Nephron (organoid): ENCODE measurements around the gene SUN1.

ENCODE experiments used
- H3K27ac Mint-ChIP-seq, 3 experiments: 2 replicates each; pipeline ENCODE4 v1.8.0; 2020; ENCODE audit warnings: mixed read lengths in 3 of 3, mild to moderate bottlenecking in 2 of 3, moderate library complexity in 1 of 3
- H3K27me3 Mint-ChIP-seq: 2 replicates; pipeline ENCODE4 v1.8.0; 2021; ENCODE audit warnings: low read depth, mild to moderate bottlenecking, moderate library complexity, mixed read lengths
- H3K36me3 Mint-ChIP-seq: 2 replicates; pipeline ENCODE4 v1.8.0; 2020; ENCODE audit warnings: low read depth, mixed read lengths
- H3K4me1 Mint-ChIP-seq: 2 replicates; pipeline ENCODE4 v1.8.0; 2020; ENCODE audit warnings: mixed read lengths
- H3K4me3 Mint-ChIP-seq, 3 experiments: 2 replicates each; pipeline ENCODE4 v1.8.0; 2020; ENCODE audit warnings: mild to moderate bottlenecking in 3 of 3, mixed read lengths in 3 of 3, moderate library complexity in 2 of 3
- H3K9me3 Mint-ChIP-seq: 2 replicates; pipeline ENCODE4 v1.8.0; 2020; ENCODE audit warnings: mixed read lengths
- TF ChIP-seq, protein P1 (sequence below), 3 experiments: fragments of 200-600 bp; sonication (generic); IDR thresholded peaks; one replicate each; pipeline ENCODE4 v1.5.0; 2021; ENCODE audit warnings: antibody characterized with exemption in 3 of 3; ENCODE audit not compliant: unreplicated experiment in 3 of 3

SUN1 gene

DNA sequence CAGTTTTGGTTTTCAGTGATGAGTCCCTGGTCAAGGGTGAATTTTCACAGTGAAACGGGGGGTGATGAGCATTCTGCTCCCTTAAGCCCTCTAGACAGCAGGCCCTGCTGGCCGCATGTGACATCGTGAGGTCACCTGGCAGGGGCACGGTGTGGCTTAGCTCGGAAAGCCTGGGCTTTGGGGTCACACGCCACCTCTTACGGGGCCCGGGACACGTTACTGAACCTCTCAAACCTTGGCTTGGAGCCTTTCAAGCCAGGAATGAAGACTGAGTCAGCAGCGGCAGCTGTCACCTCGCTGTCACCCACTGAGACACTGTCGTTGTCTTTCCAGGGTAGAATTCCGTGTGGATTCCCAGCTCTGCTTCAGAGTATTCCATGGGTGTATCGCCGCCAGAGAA is 48.2 kb downstream of the SUN1 start:
- H3K9me3 Mint-ChIP-seq, result no peaks in the 10 kb centered on the region
- H3K36me3 Mint-ChIP-seq, result peaks cover 3% of the 10 kb centered on the region
- H3K4me3 Mint-ChIP-seq, result peak overlapping the region; percentile 25 to 68 (median 33)
- no peaks in the 10 kb centered on the region for H3K27me3 Mint-ChIP-seq
- peaks cover 35% of the 10 kb centered on the region for H3K4me1 Mint-ChIP-seq
- TF ChIP-seq, protein P1, sequence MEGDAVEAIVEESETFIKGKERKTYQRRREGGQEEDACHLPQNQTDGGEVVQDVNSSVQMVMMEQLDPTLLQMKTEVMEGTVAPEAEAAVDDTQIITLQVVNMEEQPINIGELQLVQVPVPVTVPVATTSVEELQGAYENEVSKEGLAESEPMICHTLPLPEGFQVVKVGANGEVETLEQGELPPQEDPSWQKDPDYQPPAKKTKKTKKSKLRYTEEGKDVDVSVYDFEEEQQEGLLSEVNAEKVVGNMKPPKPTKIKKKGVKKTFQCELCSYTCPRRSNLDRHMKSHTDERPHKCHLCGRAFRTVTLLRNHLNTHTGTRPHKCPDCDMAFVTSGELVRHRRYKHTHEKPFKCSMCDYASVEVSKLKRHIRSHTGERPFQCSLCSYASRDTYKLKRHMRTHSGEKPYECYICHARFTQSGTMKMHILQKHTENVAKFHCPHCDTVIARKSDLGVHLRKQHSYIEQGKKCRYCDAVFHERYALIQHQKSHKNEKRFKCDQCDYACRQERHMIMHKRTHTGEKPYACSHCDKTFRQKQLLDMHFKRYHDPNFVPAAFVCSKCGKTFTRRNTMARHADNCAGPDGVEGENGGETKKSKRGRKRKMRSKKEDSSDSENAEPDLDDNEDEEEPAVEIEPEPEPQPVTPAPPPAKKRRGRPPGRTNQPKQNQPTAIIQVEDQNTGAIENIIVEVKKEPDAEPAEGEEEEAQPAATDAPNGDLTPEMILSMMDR (IDR thresholded peaks at IDR 0.05; ENCODE audit: unreplicated experiment in 3 of 3), result no peak
- H3K27ac Mint-ChIP-seq, result peak overlapping the region in 1 of 3 experiments; percentile 14

DNA sequence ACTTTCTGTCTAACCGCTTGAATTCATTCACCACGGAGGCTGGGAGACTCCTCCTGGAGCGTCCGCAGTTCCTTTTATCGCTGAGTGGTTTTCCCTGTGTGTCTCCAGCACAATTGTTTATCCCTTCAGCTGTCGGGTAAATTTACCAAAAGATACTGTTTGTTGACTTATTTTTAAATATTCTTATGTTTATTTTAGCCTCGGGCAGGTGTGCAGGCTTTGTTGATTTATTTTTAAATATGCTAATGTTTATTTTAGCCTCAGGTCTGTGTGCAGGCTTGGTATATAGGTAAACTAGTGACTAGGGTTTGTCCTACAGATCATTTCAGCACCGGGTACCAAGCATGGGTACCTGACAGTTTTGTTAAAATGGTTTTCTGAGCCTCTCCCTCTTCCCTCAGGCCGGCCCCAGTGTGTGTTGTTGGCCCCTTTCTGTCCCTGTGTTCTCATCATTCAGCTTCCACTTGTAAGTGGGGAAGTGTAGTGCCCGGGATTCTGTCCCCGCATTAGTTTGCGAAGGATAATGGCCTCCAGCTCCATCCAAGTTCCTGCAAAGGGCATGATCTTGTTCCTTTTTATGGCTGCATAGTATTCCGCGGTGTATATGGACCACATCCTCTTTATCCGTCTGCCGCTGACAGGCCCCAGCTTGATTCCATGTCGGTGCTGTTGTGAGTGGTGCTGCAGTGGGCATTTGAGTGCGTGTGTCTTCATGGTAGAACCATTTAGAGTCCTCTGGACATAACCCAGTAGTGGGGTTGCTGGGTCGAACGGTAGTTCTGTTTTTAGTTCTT is 49.4 kb downstream of the SUN1 start:
- peak overlapping the region in 1 of 3 experiments; percentile 69 for H3K4me3 Mint-ChIP-seq
- H3K27me3 Mint-ChIP-seq, result no peaks in the 10 kb centered on the region
- H3K4me1 Mint-ChIP-seq, result peaks cover 35% of the 10 kb centered on the region
- no peaks in the 10 kb centered on the region for H3K9me3 Mint-ChIP-seq
- peak overlapping the region in 2 of 3 experiments; percentile 8 to 38 for H3K27ac Mint-ChIP-seq
- TF ChIP-seq, protein P1 (IDR thresholded peaks at IDR 0.05; ENCODE audit: unreplicated experiment in 3 of 3), result no peak
- H3K36me3 Mint-ChIP-seq, result peaks cover 3% of the 10 kb centered on the region

DNA sequence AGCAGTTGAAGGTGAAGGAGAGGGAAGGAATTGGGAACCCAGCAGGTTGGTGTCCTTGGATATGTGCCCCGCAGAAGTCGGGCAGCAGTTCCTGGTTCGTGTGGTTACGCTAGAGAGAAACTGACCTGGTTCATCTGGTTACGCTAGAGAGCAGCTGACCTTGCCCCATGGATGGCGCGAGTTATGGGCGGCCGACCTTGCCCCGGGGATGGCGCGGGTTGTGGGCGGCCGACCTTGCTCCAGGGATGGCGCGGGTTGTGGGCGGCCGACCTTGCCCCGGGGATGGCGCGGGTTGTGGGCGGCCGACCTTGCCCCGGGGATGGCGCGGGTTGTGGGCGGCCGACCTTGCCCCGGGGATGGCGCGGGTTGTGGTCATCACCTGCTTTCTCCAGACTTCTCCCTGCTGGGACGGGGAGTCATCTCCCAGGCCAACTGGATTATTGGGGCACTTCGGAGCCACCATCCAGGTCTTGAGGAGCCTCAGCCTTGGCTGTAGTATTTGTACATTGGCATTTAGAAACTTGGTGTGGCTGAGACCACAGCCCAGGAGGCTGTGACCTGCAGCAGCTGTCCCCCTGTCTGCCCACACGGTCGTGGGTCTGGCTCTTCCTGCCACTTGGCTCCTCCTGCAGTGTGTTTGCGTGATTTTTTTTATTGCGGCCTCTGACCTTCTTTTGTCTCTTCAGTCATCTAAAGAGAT is 50.2 kb downstream of the SUN1 start:
- peak overlapping the region in 1 of 3 experiments; percentile 48 for H3K4me3 Mint-ChIP-seq
- TF ChIP-seq, protein P1 (IDR thresholded peaks at IDR 0.05; ENCODE audit: unreplicated experiment in 3 of 3), result no peak
- H3K4me1 Mint-ChIP-seq, result peaks cover 35% of the 10 kb centered on the region
- no peaks in the 10 kb centered on the region for H3K27me3 Mint-ChIP-seq
- H3K36me3 Mint-ChIP-seq, result peaks cover 3% of the 10 kb centered on the region
- no peaks in the 10 kb centered on the region for H3K9me3 Mint-ChIP-seq
- peak overlapping the region in 1 of 3 experiments; percentile 59 for H3K27ac Mint-ChIP-seq

DNA sequence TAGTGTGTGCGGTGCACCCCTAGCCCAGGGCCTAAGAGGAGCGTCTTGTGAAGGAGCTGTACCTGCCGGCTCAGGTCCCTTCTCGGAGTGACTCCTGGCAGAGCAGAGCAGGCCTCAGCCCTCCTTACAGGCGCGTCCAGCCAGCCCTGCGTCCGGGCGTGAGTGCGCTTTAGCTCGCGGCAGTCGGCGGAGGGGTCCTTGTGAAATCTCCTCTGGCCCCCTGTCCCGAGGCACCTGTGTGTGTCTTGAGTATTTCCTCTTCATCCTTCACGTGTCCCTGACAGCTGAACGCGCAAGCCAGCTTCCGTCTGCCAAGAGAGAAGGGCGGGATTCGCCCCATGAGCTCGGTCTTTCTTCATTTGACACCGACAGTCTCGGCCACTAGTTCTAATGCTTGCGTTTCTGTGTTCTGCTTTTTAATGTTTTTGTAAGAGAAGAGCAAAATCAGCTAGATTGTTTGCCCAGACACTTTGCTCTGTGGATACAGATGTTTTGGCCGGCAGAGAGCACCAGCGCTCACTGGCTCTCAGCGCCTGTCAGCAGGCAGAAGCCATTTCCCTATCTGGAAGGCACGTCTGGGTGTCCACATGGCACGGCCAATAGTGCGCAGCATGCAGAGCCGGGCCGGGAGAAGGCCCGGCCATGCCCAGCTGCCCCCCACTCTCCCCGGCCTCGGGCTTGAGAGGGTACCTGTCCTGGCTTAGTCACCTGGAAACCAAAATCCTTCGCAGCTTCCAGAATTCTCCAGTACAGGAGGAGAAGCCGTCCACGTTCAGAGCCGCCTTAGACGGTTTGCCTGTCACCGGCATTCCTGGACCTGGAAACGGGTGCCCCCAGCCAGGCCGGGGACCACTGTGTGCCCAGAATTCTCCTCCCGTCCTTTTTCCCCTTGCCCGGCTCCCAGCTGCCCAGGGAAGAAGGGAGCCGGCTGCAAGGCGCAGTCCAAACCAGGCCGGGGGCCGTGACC is 51.1 kb downstream of the SUN1 start:
- no peaks in the 10 kb centered on the region for H3K9me3 Mint-ChIP-seq
- peak overlapping the region in 2 of 3 experiments; percentile 39 to 59 for H3K27ac Mint-ChIP-seq
- peaks cover 7% of the 10 kb centered on the region for H3K36me3 Mint-ChIP-seq
- no peaks in the 10 kb centered on the region for H3K27me3 Mint-ChIP-seq
- H3K4me1 Mint-ChIP-seq, result peaks cover 31% of the 10 kb centered on the region
- TF ChIP-seq, protein P1 (IDR thresholded peaks at IDR 0.05; ENCODE audit: unreplicated experiment in 3 of 3), result no peak
- H3K4me3 Mint-ChIP-seq, result peak overlapping the region; percentile 37 to 50 (median 48)

DNA sequence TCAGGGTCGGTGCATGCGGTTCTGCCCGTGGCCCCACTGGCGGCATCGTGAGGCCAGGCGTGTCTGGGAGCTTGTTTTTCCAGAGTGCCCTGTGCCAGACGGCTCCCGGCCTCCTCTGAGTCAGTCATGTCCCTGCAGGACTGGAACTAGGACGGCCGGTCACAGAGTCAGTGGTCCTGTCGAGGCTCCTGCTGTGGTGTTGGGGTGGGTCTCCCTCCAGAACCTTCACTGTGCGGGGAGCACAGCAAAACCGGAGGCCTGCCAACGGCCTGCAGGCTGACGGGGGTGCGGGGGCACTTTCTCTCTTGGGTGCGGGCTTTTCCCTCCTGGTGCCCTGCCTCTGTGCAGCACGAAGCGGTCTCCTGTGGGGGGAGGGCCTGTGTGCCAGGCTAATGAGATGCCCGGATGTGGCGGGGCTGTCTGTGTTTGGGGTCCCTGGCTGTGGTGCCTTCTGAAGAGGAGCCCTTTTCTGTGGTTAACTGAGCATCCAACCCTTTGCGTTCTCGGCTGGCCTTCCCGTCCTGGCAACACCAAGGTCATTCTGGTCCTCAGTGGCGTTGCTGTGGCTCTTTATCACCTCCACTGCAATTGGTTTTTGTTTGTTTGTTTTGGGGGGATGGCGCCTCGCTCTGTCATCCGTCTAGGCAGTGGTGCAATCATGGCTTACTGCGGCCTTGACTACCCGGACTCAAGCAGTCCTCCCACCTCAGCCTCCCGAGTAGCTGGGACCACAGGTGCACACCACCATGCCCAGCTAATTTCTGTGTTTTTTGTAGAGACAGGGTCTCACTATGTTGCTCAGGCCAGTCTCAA is 52.1 kb downstream of the SUN1 start:
- H3K4me3 Mint-ChIP-seq, result no peak overlapping the region
- H3K27ac Mint-ChIP-seq, result no peak overlapping the region
- H3K9me3 Mint-ChIP-seq, result no peaks in the 10 kb centered on the region
- no peaks in the 10 kb centered on the region for H3K27me3 Mint-ChIP-seq
- peaks cover 8% of the 10 kb centered on the region for H3K36me3 Mint-ChIP-seq
- TF ChIP-seq, protein P1 (IDR thresholded peaks at IDR 0.05; ENCODE audit: unreplicated experiment in 3 of 3), result no peak
- H3K4me1 Mint-ChIP-seq, result peaks cover 26% of the 10 kb centered on the region
